Osteoblast (primary cell): ENCODE data around the gene DNMT3A. TPM values are rescaled to one million over a fixed set of nuclear protein-coding genes. Genes with fewer than 3 reads are reported as not detected.

Experiments used
- DNase-seq: peaks from one replicate; pipeline ENCODE4 v3.0.0; 2011; ENCODE audit warnings: low spot score, mixed read lengths; ENCODE audit not compliant: insufficient read length; ENCODE audit errors: missing footprints
- H2AFZ ChIP-seq: 2 replicates; pipeline ENCODE4 v1.6.0; 2011; ENCODE audit warnings: mild to moderate bottlenecking, low read length
- H3K27ac ChIP-seq: 2 replicates; pipeline ENCODE4 v1.5.1; 2011; ENCODE audit warnings: mild to moderate bottlenecking, low read depth, low read length, moderate library complexity
- H3K27me3 ChIP-seq: 2 replicates; pipeline ENCODE4 v1.6.0; 2012; ENCODE audit warnings: mild to moderate bottlenecking, control low read depth, inconsistent platforms, low read length, moderate library complexity; ENCODE audit not compliant: insufficient read depth
- H3K36me3 ChIP-seq: 2 replicates; pipeline ENCODE4 v1.5.1; 2011; ENCODE audit warnings: mild to moderate bottlenecking, low read length, control low read depth, moderate library complexity; ENCODE audit not compliant: insufficient read depth
- H3K4me1 ChIP-seq: 2 replicates; pipeline ENCODE4 v1.5.1; 2011; ENCODE audit warnings: mild to moderate bottlenecking, low read length, control low read depth, moderate library complexity; ENCODE audit not compliant: insufficient read depth
- H3K4me2 ChIP-seq: 2 replicates; pipeline ENCODE4 v1.6.0; 2011; ENCODE audit warnings: mild to moderate bottlenecking, low read length; ENCODE audit not compliant: insufficient read depth
- H3K4me3 ChIP-seq: fragments of 200-600 bp; sonication (generic); 3 replicates; pipeline ENCODE4 v1.5.1; 2012; ENCODE audit warnings: mild to moderate bottlenecking, low read length, inconsistent platforms; ENCODE audit not compliant: insufficient read depth
- H3K79me2 ChIP-seq: 2 replicates; pipeline ENCODE4 v1.6.0; 2012; ENCODE audit warnings: mild to moderate bottlenecking, low read length, control low read depth, inconsistent platforms; ENCODE audit not compliant: insufficient read depth
- H3K9me3 ChIP-seq: 2 replicates; pipeline ENCODE4 v1.5.1; 2011; ENCODE audit warnings: low read depth, low read length, control low read depth
- H4K20me1 ChIP-seq: 2 replicates; pipeline ENCODE4 v1.6.0; 2012; ENCODE audit warnings: mild to moderate bottlenecking, low read length, control low read depth; ENCODE audit not compliant: insufficient read depth
- CTCF ChIP-seq: IDR thresholded peaks from 2 replicates; pipeline ENCODE4 v1.5.1; 2011; ENCODE audit warnings: mild to moderate bottlenecking, low read depth, low read length, moderate library complexity; ENCODE audit errors: extremely low read depth
- total RNA-seq: library from RNA; depleted of rRNA; stranded (reverse); fragments of >200 nt; gene quantifications from 2 replicates; pipeline ENCODE4 v1.2.3, GENCODE V29; 2012

DNMT3A gene
- total RNA-seq, 1 donor, result 18.5 TPM

GRCh38 chr2:25297738-25298137 is 44.0 kb downstream of the DNMT3A start:
- TF ChIP-seq CTCF, result no peak
- no peak overlapping the region for H2AFZ ChIP-seq

GRCh38 chr2:25295621-25296020 is 46.1 kb downstream of the DNMT3A start:
- H2AFZ ChIP-seq, result peak overlapping the region; percentile 90
- DNase-seq, result no peak
- H4K20me1 ChIP-seq, result no peaks in the 10 kb centered on the region
- no peaks in the 10 kb centered on the region for H3K79me2 ChIP-seq
- H3K4me2 ChIP-seq, result no peak overlapping the region
- TF ChIP-seq CTCF, result no peak
- no peak overlapping the region for H3K27ac ChIP-seq
- H3K4me1 ChIP-seq, result peaks cover 12% of the 10 kb centered on the region
- H3K27me3 ChIP-seq, result no peaks in the 10 kb centered on the region
- peaks cover 8% of the 10 kb centered on the region for H3K36me3 ChIP-seq
- no peak overlapping the region for H3K4me3 ChIP-seq
- H3K9me3 ChIP-seq, result no peaks in the 10 kb centered on the region

More at GRCh38 chr2:25297738-25298137, 44.0 kb downstream of the DNMT3A start:
- no peaks in the 10 kb centered on the region for H3K27me3 ChIP-seq
- H3K27ac ChIP-seq, result no peak overlapping the region
- no peak for DNase-seq
- H3K9me3 ChIP-seq, result no peaks in the 10 kb centered on the region
- peaks cover 14% of the 10 kb centered on the region for H4K20me1 ChIP-seq
- H3K4me2 ChIP-seq, result no peak overlapping the region
- H3K79me2 ChIP-seq, result no peaks in the 10 kb centered on the region
- H3K4me1 ChIP-seq, result peaks cover 22% of the 10 kb centered on the region
- H3K36me3 ChIP-seq, result peaks cover 8% of the 10 kb centered on the region
- no peak overlapping the region for H3K4me3 ChIP-seq

GRCh38 chr2:25294573-25295462 is 46.9 kb downstream of the DNMT3A start:
- H3K36me3 ChIP-seq, result peaks cover 8% of the 10 kb centered on the region
- peak overlapping the region; percentile 90 for H2AFZ ChIP-seq
- H3K27ac ChIP-seq, result peak overlapping the region; percentile 28
- H3K4me1 ChIP-seq, result peaks cover 12% of the 10 kb centered on the region
- no peaks in the 10 kb centered on the region for H3K9me3 ChIP-seq
- H3K4me3 ChIP-seq, result peak overlapping the region; percentile 28
- no peaks in the 10 kb centered on the region for H3K27me3 ChIP-seq
- H3K79me2 ChIP-seq, result no peaks in the 10 kb centered on the region
- H3K4me2 ChIP-seq, result peak overlapping the region; percentile 29
- TF ChIP-seq CTCF, result no peak
- no peaks in the 10 kb centered on the region for H4K20me1 ChIP-seq
- DNase-seq, result peak; percentile 96

- no peak overlapping the region for H3K4me3 ChIP-seq
- H2AFZ ChIP-seq, result no peak overlapping the region
- H3K4me1 ChIP-seq, result peaks cover 12% of the 10 kb centered on the region
- H3K27ac ChIP-seq, result no peak overlapping the region
- H3K27me3 ChIP-seq, result no peaks in the 10 kb centered on the region
- H3K4me2 ChIP-seq, result no peak overlapping the region
- no peaks in the 10 kb centered on the region for H3K9me3 ChIP-seq
- no peaks in the 10 kb centered on the region for H4K20me1 ChIP-seq
- peaks cover 2% of the 10 kb centered on the region for H3K36me3 ChIP-seq
- no peak for DNase-seq
- TF ChIP-seq CTCF, result no peak
- H3K79me2 ChIP-seq, result no peaks in the 10 kb centered on the region
Observed at GRCh38 chr2:25293958-25294562, 47.7 kb downstream of the DNMT3A start.
